Subcutaneous adipose tissue (tissue), 4 donors: ENCODE data around the gene CELF4. TPM values are rescaled to one million over a fixed set of nuclear protein-coding genes. Genes with fewer than 3 reads are reported as not detected.

Experiments used
- CTCF ChIP-seq: fragments of 450-650 bp; IDR thresholded peaks from one replicate; pipeline ENCODE4 v1.5.1; 2016; ENCODE audit warnings: low read depth, mild to moderate bottlenecking, control low read depth, antibody characterized with exemption, moderate library complexity
- total RNA-seq, 4 donors: library from RNA; depleted of rRNA; stranded (reverse); fragments of >200 nt; gene quantifications; one replicate each; pipeline ENCODE4 v1.1.0, GENCODE V29; 2016

The CELF4 gene
- total RNA-seq, 4 donors from 2014 or later = not detected

GRCh38 chr18:37286801-37287200 lies 278.8 kb downstream of the CELF4 start:
- no peak for TF ChIP-seq CTCF

- no peak for TF ChIP-seq CTCF
Observed at GRCh38 chr18:37285825-37286224, 279.8 kb downstream of the CELF4 start.

GRCh38 chr18:37284260-37284659 lies 281.3 kb downstream of the CELF4 start:
- no peak for TF ChIP-seq CTCF

GRCh38 chr18:37282386-37283037 lies 283.1 kb downstream of the CELF4 start:
- no peak for TF ChIP-seq CTCF

GRCh38 chr18:37280701-37281393 lies 284.8 kb downstream of the CELF4 start:
- TF ChIP-seq CTCF = no peak

- TF ChIP-seq CTCF = no peak
Observed at GRCh38 chr18:37277804-37278203, 287.8 kb downstream of the CELF4 start.

- no peak for TF ChIP-seq CTCF
Observed at GRCh38 chr18:37276111-37276890, 289.3 kb downstream of the CELF4 start.
